T follicular helper cell (primary cell): ENCODE results near the gene THEM5.
A peak's percentile ranks its signal among the peaks of the same experiment; 100 is the strongest.

Experiments
- DNase-seq: peaks from one replicate; pipeline ENCODE4 v3.0.0-alpha.2; 2020; ENCODE audit warnings: low read depth

Gene THEM5

DNA sequence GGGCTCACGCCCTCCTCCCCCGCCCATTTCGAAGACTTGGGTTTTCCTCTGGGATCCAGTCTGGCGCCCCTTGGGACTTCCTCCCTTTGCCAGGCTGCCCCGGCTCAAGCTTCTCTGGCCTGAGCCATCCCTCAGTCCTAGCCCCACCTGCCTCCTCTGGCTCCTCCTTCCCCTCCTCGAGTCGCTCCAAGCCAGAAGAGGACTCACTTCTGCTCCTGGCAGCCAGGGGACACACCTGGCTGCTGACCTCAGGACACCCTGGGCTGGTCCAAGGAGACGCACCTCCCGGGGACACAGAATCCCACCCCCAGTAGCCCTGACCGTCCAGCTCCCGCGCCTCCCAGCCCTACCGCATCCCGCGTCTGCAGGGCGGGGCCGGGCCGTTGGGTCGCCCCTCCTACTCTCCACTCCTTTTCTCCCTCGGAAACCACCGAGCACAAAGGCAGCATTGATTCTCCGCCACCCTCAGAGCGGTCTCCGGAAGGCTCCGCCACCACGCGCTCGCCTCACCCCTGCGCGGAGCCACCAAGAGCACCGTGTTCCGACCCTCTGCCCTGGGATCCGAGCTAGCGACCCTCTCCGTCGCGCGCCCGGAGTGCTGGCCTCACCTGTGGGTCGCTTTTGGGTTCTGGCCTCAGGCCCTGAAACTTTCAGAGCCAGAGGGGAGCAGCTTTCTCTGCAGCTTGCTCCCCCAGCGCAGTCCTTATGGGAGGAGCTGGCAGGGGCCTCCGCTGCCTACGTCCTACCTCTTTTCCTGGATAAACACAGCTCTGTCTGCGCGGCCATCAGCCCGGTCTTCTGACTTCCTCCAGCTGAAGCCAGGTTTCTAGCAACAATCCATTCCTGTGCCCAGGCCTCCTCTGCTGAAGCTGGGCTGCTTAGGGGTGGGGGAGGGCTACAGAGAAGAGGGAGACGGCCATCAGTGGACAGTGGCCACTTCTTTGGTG lies 13.8 kb downstream of the THEM5 start, which contains the start of gene C2CD4D:
Gene C2CD4D (minus strand): TSS at position 364 of the 947 bp plus-strand sequence. CDS start 831 bp downstream, outside the sequence.
- peak; percentile 42 for DNase-seq

DNA sequence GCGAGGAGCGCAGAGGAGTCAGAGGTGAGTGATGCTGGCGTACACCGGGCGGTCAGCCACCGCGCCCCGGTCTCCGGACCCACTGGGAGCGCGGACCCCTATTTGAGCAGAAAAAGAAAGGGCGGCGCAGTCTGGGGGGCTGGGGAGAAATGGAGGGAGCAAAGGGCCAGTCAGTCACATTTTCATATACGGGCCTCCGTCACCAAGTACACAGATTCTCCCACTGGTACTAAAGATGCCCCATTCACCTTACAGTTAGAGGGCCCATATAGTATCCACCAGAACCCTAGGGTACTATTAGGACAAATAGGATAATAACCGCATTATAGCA lies 14.5 kb downstream of the THEM5 start:
- DNase-seq: no peak

DNA sequence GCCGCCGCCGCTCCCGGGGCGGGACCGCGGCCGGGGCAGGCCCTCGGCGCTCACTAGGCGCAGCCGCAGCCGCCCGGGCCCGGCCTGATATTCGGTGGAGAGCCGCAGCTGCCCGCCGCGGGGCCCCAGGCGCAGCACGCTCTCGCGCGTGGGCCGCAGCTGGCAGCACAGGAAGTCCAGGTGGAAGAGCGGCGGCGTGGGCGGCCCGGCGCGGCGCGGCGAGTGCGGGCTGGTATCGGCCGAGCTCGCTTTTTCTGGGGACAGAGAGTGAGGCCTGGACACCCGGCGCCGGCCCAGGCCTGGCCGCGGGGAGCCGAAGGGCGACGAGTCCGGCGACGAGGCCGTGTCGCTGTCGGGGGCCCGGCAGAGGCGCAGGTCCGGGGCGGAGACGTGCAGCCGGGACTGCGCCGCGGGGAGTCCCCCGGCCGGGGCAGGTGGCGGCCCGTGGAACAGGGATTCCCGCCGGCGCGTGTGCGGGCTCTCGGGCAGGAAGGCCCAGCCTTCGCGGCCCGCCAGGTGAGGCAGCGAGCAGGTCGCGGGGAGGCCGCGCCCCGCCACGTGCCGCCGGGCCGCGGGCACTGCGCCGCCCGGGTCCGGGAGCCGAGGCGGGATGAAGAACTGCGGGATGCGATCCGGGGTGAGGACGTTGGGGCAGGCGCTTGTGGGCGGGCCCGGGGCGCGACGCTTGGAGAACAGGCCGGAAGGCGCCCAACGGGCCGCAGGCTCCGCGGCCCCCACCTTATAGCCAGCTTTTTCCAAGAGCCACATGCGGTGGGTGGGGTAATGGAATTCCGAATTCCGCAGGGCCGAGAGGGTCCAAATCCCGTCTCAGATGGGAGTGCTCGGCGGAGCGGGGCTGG lies 15.1 kb downstream of the THEM5 start:
- no peak for DNase-seq

DNA sequence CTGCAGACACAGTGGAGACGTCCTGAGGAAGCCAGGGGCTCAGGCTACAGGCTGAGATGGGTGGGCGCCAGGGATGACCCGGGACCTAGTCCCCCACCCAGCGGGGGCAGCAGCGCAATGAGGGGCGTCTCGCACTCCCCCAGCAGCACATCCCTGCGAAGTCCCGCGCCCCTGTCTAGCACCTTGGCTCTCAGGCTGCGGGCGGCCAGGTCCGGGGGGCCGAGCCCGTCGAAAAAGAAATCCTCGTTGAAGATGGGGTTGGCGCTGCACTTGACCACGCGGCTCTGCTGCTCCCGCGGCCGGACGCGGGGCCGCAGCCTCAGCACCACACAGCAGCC lies 15.7 kb downstream of the THEM5 start:
- DNase-seq: no peak

DNA sequence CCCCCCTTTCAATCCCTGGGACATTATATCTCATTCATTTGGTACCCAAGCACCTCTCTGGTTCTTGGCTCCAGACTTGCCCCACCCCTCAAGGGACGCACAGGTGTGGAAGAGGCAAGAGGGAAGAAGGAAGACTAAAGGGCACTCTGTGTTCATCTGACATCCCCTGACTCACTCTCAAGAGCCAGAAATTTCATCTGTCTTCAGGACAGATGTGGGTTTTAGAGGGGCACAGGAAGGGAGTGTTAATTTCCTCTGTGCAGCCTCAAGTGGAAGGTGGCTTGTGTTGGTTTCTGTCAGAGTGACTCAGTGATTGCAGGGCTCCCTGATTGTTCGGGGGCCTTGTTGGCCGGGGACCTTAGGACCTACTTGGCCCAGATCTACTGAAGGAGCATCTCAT lies 16.3 kb downstream of the THEM5 start:
- DNase-seq: no peak

DNA sequence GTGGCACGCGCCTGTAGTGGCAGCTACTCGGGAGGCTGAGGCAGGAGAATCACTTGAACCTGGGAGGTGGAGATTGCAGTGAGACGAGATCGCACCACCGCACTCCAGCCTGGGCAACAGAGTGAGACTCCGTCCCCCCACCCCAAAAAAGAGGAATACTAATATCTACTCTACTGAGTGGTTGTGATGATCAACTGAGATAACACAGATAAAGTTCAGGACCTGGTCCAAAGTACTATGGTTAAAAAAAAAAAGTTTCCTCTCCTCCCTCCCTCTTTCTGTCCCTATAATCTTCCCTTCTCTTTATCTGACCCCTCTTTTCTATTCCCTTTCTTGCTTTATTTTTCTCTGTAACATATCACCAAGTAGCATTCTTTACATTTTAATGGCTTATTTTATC lies 17.9 kb downstream of the THEM5 start:
- DNase-seq: no peak

DNA sequence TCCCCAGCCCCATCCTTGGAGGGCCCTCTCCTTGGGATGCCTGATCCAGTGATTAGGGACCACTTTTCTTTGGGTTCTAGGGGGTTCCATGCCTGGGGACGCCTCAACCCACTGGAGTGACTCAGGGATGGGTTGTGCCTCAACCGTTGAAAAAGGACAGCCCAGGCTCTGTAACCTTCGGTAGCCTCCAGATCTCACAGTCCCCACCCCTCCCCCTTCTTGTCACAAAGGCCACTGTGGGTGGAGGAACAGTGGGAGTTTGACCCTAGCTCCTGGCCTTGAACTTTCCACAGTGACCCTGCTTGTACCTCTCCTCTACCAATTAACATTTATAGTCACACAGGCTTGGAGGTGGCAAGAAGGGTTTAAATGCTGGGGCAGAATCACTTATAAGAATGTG lies 19.3 kb downstream of the THEM5 start:
- DNase-seq: no peak

DNA sequence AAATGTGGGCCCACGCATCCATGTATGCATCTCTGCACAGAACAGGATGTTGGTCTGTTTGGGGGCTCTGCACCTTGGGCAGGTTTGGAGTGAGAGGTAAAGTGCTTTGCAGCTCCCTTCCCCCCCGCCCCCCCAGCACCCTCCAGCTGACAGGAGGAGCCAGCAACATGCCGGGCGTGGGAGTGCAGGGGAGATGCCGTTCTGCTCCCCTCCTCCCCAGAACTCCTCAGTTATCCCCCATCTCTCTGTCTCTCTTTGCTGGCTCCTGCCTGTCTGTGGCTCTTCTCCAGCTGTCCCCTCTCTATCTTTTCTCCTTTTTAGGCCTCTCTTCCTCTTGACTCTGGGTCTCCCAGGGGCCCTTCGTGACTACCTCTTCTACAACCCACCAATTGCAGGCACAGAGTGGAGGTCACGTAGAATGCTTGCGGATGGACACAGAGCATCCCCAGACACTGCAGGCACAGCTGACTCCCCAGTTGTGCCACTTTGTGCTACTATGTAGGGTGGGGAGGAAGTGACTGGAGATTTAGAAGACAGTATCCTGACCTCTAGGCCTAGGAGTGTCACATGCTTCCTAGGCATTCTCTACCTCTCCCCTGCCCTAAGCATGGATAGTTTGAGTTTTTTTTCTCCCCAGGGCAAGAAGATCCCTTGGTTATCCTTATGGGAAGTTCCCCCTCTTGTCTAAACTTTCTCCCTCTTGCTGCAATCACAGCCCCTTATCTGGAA lies 20.2 kb downstream of the THEM5 start:
- DNase-seq: no peak

DNA sequence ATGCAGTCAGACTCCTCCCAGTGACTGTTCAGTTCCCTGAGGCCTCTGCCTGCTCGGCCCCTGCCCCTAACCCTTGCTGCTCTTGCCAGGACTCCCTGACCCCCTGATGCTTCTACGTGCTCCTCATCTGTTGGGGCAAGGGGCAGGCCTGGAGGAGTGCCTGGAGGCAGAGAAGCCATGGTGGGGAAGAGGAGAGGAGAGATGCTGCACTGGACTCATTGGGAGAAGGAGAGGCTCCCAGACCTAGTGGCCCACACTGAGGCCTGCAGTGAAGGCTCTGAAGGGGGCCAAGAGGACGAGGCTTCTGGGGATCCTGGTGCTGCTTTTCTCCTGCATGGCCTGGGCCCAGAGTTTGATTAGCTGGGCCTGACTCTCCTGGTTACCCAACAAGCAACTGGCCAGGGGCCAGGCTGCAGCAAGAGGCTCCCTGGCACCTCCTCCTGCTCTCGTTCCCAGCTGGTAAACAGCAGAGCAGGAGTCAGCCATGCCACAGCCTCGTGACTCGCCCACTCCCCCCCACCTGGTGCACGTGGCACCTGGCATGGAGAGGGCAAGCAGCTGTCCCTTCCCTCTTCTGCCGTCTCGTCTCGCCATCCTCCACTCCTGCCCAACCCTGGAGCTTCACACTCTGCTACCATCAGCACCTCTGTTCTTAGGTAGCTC lies 21.1 kb downstream of the THEM5 start:
- DNase-seq: no peak

DNA sequence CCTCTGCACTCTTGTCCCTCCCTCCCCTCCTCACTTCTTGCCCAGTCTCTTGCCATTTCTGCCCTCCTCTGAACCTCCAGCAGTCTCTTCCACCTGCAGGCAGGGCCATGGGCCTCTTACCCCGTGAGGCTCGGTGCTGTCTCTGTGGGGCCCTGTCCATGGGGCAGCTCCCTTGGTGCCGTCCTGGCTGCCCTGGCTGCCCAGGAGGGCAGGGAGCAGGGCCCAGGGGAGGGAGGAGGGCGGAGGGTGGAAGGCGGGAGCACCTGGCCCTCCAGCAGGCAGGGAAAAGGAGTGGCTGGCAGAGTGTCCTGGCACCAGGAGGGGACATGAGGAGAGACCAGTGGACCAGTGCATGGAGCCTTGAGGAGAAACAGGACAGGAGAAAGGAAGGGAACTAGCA lies 21.9 kb downstream of the THEM5 start, which contains the start of gene RORC:
Gene RORC (minus strand): TSS at position 198 of the 400 bp plus-strand sequence. CDS start 38 bp downstream, at position 160.
- no peak for DNase-seq

DNA sequence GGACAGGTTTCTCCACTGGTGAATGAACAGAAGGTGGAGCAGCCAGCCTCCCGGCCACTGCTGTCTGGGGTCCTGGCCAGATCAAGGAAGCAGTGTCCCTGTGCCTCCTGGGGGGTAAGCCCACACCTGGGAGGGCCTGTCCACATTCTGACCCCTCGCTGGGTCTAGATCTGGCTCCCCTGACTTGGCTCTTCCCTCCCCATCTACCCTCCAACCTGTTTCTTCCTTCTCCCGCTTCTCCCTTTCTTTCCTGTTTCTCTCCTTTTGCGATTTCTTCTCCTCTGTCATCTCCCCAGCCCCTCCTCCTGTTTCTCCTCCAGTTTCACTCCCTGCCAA lies 22.3 kb downstream of the THEM5 start:
- DNase-seq: no peak

DNA sequence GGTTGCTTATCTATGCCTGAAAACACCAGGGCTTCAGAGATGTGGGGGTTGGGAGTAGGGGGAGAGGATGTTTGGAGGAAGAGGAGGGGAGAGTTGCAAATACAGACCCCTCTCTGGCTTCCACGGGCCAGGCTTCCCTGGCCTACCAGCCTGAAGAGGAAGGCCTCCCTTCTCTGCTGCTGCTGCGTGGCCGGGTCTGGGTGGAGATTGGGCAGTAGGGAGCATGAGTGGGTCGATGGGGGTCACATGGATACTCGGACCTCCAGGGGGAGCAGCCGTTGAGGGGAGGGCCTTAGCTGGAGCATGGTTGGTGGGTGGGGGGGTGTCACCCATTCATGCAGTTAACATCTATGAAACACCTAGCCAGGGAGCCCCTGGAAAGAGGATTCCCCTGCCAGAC lies 23.5 kb downstream of the THEM5 start:
- no peak for DNase-seq

DNA sequence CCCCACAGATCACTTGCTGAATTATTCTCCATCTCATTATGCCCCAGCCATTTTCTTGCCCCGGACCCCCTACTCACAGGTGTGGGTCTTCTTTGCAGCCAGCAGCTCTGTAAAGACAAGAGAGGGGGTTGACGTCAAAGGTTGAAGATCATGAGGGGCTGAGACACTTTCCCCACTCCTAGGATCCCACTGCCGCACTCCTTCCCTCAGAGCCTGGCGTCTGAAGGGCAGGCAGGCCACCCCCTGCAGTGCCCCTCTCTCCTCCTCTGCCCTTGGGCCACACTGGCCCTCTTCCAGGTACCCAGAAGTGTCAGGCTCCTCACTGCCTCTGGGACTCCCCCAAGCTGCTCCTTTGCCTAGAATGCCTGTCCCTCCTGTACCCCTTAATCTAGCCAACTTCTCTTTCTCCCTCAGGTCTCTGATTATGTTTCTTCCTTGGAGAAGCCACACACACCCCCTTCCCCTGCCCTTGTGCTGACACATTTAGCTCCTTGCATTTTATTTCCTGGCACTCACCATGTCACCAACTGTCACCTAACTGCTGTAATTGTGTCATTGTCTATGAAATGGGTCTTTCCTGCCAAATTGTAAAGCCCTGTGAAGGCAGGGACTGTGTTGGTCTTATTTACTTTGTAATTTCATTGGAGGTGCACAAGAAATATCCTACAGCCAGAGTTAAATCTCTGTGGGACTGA lies 24.0 kb downstream of the THEM5 start:
- no peak for DNase-seq

DNA sequence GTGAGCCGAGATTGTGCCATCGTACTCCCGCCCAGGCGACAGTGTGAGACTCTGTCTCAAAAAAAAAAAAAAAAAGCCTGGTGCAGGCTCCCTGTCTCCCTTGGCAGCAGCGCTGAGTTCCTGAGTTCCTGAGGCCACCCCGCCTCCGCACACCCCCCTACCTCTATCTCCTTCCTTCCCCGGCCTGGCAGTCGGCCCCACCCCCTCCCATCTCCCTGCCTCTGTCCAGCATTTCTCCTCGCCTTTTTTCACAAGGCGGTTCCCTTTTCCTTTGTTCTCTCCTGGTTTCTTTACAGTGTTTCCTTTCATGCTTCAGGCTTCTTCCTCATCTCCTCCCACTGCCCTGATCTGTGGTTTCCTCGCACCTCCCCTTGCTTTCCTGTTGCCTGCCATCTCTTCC lies 24.6 kb downstream of the THEM5 start:
- DNase-seq: no peak

DNA sequence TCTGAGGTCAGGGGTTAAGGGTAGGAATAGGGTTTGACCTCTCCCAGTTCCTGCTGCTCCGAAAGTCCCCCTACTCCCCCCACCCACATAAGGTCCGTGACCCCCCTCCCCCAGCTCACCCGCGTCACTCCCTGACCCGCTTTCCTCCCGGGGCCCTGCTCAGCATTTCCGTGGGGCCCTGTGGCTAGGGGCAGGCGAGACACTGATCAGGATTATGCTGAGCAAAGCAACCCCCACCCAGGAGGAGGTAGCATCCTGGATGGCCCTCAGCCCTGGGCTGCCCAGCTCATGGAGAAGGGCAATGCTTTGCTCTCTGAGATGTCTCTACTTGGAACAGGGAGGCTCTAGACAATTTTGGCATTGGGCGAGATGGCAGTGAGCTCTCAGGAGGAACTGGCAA lies 25.7 kb downstream of the THEM5 start:
- DNase-seq: no peak

DNA sequence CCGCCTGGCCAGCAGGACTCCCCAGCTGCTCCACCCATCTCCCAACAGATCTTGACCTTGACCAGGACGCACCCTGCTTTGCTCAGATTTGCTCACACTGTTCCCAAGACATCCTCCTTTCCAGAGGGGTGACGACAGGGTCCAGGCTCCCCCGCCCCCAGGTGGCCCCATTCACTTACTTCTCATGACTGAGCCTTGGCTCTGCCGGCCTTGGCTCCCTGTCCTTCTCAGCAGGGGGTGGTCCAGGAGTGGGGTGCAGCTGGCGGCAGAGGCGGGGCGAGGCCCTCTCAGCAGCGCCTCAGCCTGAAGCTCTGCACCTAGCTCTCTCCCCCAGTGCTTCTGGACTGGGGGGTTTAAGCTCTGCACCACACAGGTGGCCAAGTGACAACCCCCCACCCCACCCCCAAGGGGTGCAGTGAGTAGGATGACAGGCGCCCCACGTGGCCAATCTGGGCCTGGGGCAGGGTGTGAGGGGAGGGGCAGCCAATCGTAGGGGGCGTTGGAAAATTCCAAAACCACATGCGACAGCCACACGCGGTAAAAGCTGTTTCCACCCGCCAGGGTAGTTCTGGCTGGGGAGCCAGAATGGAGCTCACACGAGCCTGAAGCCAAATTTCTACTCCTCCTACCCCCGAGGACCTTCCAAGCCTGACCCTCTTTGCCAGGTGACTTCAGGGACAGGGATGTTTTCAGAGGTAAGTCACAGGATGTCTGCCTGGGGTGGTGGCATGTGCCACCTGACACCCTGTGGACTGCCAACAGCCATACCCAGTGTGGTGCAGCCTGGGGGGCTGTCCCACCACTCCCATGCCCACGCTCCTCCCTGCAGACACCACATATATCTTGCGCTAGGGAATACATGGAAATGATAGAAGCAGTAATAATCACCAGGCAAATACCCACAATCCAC lies 27.5 kb downstream of the THEM5 start:
- DNase-seq: no peak

DNA sequence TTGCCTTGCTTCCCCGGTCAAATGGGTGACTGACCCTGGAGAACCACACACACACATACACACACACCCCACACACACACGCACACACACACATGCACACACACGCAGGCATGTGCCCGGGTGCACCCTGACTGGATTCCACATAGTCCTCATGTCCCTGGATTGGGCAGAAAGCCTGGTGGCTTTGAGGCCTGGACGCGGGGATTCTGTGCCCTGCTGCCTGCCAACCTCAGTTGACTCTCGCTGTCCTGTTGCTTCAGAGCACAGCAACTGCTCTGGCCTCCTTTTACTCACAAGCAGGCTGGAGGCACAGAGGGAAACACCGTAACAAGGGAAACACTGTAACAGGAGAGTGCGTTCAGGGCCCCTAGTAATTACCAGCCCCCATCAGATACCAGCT lies 28.3 kb downstream of the THEM5 start:
- DNase-seq: no peak

DNA sequence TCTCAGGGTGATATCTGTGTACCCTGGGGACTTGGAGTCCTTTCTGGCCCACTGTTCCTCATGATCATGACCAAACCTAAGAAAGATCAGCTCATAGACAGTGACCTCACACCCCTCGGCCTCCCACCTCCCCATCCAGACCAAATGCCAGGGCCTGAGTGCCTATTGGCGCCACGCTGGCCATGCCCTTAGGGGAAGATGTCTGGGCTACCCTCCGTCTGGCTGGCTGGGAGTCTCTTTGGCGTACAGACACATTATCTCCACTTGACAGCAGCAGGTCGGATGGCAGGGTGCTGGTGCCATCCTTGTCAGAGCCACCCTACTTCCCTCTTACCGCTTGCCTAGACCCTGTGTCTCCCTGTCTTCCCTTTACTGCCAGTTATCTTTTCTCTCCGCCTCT lies 30.3 kb downstream of the THEM5 start:
- DNase-seq: no peak

DNA sequence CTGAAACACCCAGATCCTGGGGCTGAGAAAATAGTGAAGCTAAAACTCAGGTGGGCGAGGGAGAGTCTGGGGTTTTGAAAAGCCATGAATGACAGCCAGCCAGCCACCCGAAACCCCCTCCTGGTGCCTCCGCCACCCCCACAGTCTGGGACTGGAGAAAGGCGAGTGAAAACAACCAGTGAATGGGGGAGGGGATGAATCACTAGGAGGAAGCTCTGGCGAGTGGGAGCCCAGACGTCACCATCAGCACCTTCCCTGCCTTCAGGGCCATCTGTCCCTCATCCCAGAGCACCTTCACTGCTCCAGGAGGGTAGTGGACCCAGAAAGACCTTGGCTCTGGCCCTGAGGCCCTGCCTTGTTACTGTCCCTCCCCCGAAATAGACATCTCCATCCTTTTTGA lies 31.1 kb downstream of the THEM5 start:
- DNase-seq: no peak

DNA sequence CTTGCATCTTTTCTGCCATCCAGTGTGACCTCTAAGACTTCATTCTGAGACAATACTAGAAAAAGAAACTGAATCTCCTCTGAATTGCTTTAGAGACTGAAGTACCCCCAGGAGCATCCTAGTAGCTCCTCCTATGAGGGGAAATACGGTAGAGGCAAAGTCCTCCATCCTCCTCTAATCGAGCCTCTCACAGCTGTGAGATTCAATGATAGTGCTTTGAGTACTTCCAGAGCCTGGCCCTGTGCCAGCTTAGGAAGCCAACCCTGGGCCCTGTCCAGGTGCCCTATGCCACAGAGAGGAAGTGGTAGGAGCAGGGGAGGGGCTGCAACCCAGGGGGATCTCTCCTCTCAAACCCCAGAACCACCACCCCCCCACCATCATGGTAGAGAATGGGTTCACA lies 32.6 kb downstream of the THEM5 start:
- no peak for DNase-seq
